HepG2 (cell line): ENCODE results near the gene WNT1. TPM values are rescaled to one million over a fixed set of nuclear protein-coding genes. Genes with fewer than 3 reads are reported as not detected.

Source experiments
- ATAC-seq: fragments of 200-7000 bp; cut with Tn5 transposase; 3 replicates; pipeline ENCODE4 v1.9.1; 2020; ENCODE audit warnings: mild to moderate bottlenecking, moderate library complexity
- BruUV-seq: library from RNA; stranded (reverse); fragments of 400-500 nt; replicated peaks from 2 replicates; lab custom pipeline; 2021; lab: Mats Ljungman, UMichigan
- CTCF ChIA-PET: fragments of 300-600 bp; formaldehyde crosslinking; extraction: SDS; loops from one replicate; lab custom pipeline; 2021; ENCODE audit warnings: low total read pairs, inconsistent platforms, low intra/inter-chr PET ratio; lab: Yijun Ruan, JAX
- POLR2A ChIA-PET: fragments of 350-600 bp; sonication (Branson Sonifier 250); formaldehyde crosslinking; loops from one replicate; lab custom pipeline; 2020; ENCODE audit warnings: antibody characterized with exemption, inconsistent platforms; lab: Yijun Ruan, JAX
- DNase-seq: peaks from one replicate; pipeline ENCODE4 v3.0.0-alpha.2; 2015; ENCODE audit warnings: low spot score
- FAIRE-seq: peaks from 3 replicates; lab custom pipeline; 2011; peaks lifted over from hg19 to GRCh38; lab: Jason Lieb, UNC
- H2AFZ ChIP-seq: one replicate; pipeline ENCODE4 v1.6.1; 2011; ENCODE audit warnings: low read length, inconsistent platforms
- H3K27ac ChIP-seq: fragments of 300-600 bp; 3 replicates; pipeline ENCODE4 v1.8.0; 2011; ENCODE audit warnings: mixed run types, mild to moderate bottlenecking, mixed read lengths, low read length, inconsistent platforms; ENCODE audit not compliant: insufficient read depth; ENCODE audit errors: extremely low read length
- H3K27me3 ChIP-seq, 2 experiments: fragments of 200-600 bp in 1 of 2; 2 replicates in 1 of 2; 3 replicates in 1 of 2; pipeline versions ENCODE4 v1.6.0 to v1.8.0; 2011; ENCODE audit warnings: low read length in 2 of 2, mild to moderate bottlenecking in 2 of 2, moderate library complexity in 2 of 2, inconsistent platforms in 1 of 2; ENCODE audit not compliant: insufficient read depth in 2 of 2, control insufficient read depth in 1 of 2
- H3K36me3 ChIP-seq, 2 experiments: fragments of 200-600 bp in 1 of 2; replicated peaks in 1 of 2; 2 replicates in 1 of 2; 3 replicates in 1 of 2; pipeline versions ENCODE4 v1.5.1 to v1.8.0; 2011; ENCODE audit warnings: low read length in 2 of 2, inconsistent platforms in 1 of 2; ENCODE audit not compliant: insufficient read depth in 2 of 2, control insufficient read depth in 1 of 2
- H3K4me1 ChIP-seq: 2 replicates; pipeline ENCODE4 v1.5.1; 2012; ENCODE audit warnings: low read length, inconsistent platforms; ENCODE audit not compliant: insufficient read depth
- H3K4me2 ChIP-seq: 2 replicates; pipeline ENCODE4 v1.6.0; 2011; ENCODE audit warnings: low read depth, low read length, inconsistent platforms
- H3K4me3 ChIP-seq, 3 experiments: fragments of 200-600 bp in 1 of 3; sonication (generic), shearing (Covaris generic) in 1 of 3; replicated peaks in 1 of 3; 2 replicates each; pipeline ENCODE4 v1.5.1; 2011 to 2016; ENCODE audit warnings: low read length in 3 of 3, inconsistent platforms in 2 of 3, low read depth in 2 of 3, mild to moderate bottlenecking in 2 of 3, control low read depth in 1 of 3, mixed read lengths in 1 of 3; ENCODE audit not compliant: insufficient read depth in 1 of 3
- H3K79me2 ChIP-seq: one replicate; pipeline ENCODE4 v1.6.1; 2011; ENCODE audit warnings: low read length, inconsistent platforms; ENCODE audit not compliant: insufficient read depth
- H3K9ac ChIP-seq: 2 replicates; pipeline ENCODE4 v1.6.0; 2011; ENCODE audit warnings: mild to moderate bottlenecking, low read depth, low read length, inconsistent platforms; ENCODE audit not compliant: insufficient read depth
- H3K9me3 ChIP-seq: 2 replicates; pipeline ENCODE4 v1.5.1; 2012; ENCODE audit warnings: mild to moderate bottlenecking, low read length
- H4K20me1 ChIP-seq: 2 replicates; pipeline ENCODE4 v1.6.0; 2011; ENCODE audit warnings: inconsistent platforms, mild to moderate bottlenecking, low read length, moderate library complexity; ENCODE audit not compliant: insufficient read depth
- ATF3 ChIP-seq: sonication (generic); formaldehyde crosslinking; IDR thresholded peaks from 2 replicates; pipeline ENCODE4 v1.4.0; 2020; ENCODE audit warnings: missing genetic modification reagents
- ATF4 ChIP-seq, 2 experiments: fragments of 450-650 bp in 1 of 2; sonication (generic) in 1 of 2; formaldehyde crosslinking; IDR thresholded peaks; 2 replicates each; pipeline versions ENCODE4 v1.5.0 to v1.8.0; 2020 to 2022; ENCODE audit warnings: mild to moderate bottlenecking in 1 of 2, missing genetic modification reagents in 1 of 2
- CEBPG ChIP-seq: IDR thresholded peaks from 2 replicates; pipeline ENCODE4 v1.6.1; 2016
- HNRNPH1 ChIP-seq: fragments of 200-400 bp; formaldehyde crosslinking; optimal IDR thresholded peaks from 2 replicates; pipeline ENCODE3; 2017; ENCODE audit warnings: mild to moderate bottlenecking, low read depth, low read length
- MTA1 ChIP-seq: sonication (generic); formaldehyde crosslinking; IDR thresholded peaks from 2 replicates; pipeline ENCODE4 v1.4.0; 2020; ENCODE audit warnings: missing genetic modification reagents, mild to moderate bottlenecking, borderline replicate concordance
- NCOA1 ChIP-seq: sonication (generic); formaldehyde crosslinking; IDR thresholded peaks from 2 replicates; pipeline ENCODE4 v1.9.0; 2021; ENCODE audit warnings: missing genetic modification reagents
- NR2F6 ChIP-seq, 2 experiments: IDR thresholded peaks; 2 replicates each; pipeline ENCODE4 v1.6.1; 2016; ENCODE audit warnings: antibody characterized with exemption in 1 of 2, mild to moderate bottlenecking in 1 of 2
- TMF1 ChIP-seq: sonication (generic); formaldehyde crosslinking; IDR thresholded peaks from 2 replicates; pipeline ENCODE4 v1.8.1; 2022; ENCODE audit warnings: low read depth, missing genetic modification reagents
- ZNF10 ChIP-seq: sonication (generic); formaldehyde crosslinking; IDR thresholded peaks from 2 replicates; pipeline ENCODE4 v1.4.0; 2020; ENCODE audit warnings: mild to moderate bottlenecking, low read depth, missing genetic modification reagents, borderline replicate concordance
- ZNF101 ChIP-seq: sonication (generic); formaldehyde crosslinking; IDR thresholded peaks from 2 replicates; pipeline ENCODE4 v1.4.0; 2020; ENCODE audit warnings: mild to moderate bottlenecking, low read depth, missing genetic modification reagents, borderline replicate concordance
- ZNF362 ChIP-seq: sonication (generic); formaldehyde crosslinking; IDR thresholded peaks from 2 replicates; pipeline ENCODE4 v1.4.0; 2020; ENCODE audit warnings: missing genetic modification reagents, mild to moderate bottlenecking, borderline replicate concordance
- ZNF460 ChIP-seq: sonication (generic); formaldehyde crosslinking; IDR thresholded peaks from 2 replicates; pipeline ENCODE4 v1.5.1; 2020; ENCODE audit warnings: missing genetic modification reagents, mild to moderate bottlenecking, borderline replicate concordance
- ZNF800 ChIP-seq: sonication (generic); formaldehyde crosslinking; IDR thresholded peaks from 2 replicates; pipeline ENCODE4 v1.4.0; 2020; ENCODE audit warnings: missing genetic modification reagents
- ZNF841 ChIP-seq: sonication (generic); formaldehyde crosslinking; IDR thresholded peaks from 2 replicates; pipeline ENCODE4 v1.8.1; 2023; ENCODE audit warnings: missing genetic modification reagents, borderline replicate concordance
- WGBS: methylation state at CpG from one replicate; pipeline ENCODE4 v1.1.6; 2017; ENCODE audit warnings: low lambda C conversion rate; 5-methylcytosine and 5-hydroxymethylcytosine counted together
- in situ Hi-C: cut with HindIII; loops from 2 replicates; pipeline ENCODE4 v1.10.0; 2017; ENCODE audit warnings: low pct_unique_long_range_greater_than_20kb; ENCODE audit not compliant: extremely low pct_ligation_motif_present
- intact Hi-C: fragments of 100-400 bp; cut with micrococcal nuclease; formaldehyde crosslinking; loops from one replicate; pipeline ENCODE4 v1.10.0; 2022; ENCODE audit not compliant: unreplicated experiment
- polyA plus RNA-seq, 8 experiments: library from polyadenylated mRNA; depleted of rRNA in 3 of 8; stranded (reverse) in 7 of 8; unstranded in 1 of 8; fragments of >200 nt; fragmentation: Illumina TruSeq in 4 of 8; extraction: Trizol in 4 of 8; gene quantifications; 2 replicates each; pipeline versions ENCODE4 v1.2.1 to v1.2.3, GENCODE V29; 2011 to 2016; ENCODE audit warnings: low read depth in 4 of 8, missing spikeins in 1 of 8, mixed read lengths in 1 of 8; ENCODE audit not compliant: insufficient read depth in 1 of 8
- total RNA-seq, 5 experiments: library from RNA; depleted of rRNA; stranded (reverse); fragments of >200 nt; fragmentation: Illumina TruSeq; extraction: Trizol; gene quantifications; 2 replicates each; pipeline ENCODE4 v1.2.3, GENCODE V29; 2016; ENCODE audit warnings: low read depth in 1 of 5

The WNT1 gene
- total and polyA plus RNA-seq, 2 of the 13 experiments (the other 11 are each of a cell fraction or from before 2014, with no cell fraction given): not detected

GRCh38 chr12:48946943-48947342 lies 31.2 kb upstream of the WNT1 start:
- no peak overlapping the region for H3K4me2 ChIP-seq
- BruUV-seq: no TSS peak
- no peak for FAIRE-seq
- ATAC-seq: no peak
- WGBS: 97% methylated on average over 6 of the region's 6 CpGs
- no peak overlapping the region for H2AFZ ChIP-seq
- peaks cover 61% of the 10 kb centered on the region for H3K4me1 ChIP-seq
- H3K36me3 ChIP-seq: peaks cover 0 to 7% of the 10 kb centered on the region in 2 experiments; a peak in 2 of 5 replicates
- in situ Hi-C loops: no loop called here
- peaks cover 14% of the 10 kb centered on the region for H3K79me2 ChIP-seq
- POLR2A ChIA-PET: no interaction called here
- no peaks in the 10 kb centered on the region for H3K9me3 ChIP-seq
- TF ChIP-seq TMF1 (CRISPR knock-in tag) (no peak), ZNF800 (no peak), ZNF101 (CRISPR knock-in tag) (no peak), ZNF460 (CRISPR knock-in tag) (no peak)
- H3K4me3 ChIP-seq: no peak overlapping the region
- no peak for DNase-seq
- H4K20me1 ChIP-seq: peaks cover 5% of the 10 kb centered on the region; the same call in 1 of the 2 replicates
- intact Hi-C loops: no loop called here
- H3K27me3 ChIP-seq: no peaks in the 10 kb centered on the region
- no peak overlapping the region for H3K27ac ChIP-seq
- CTCF ChIA-PET: no interaction called here
- no peak overlapping the region for H3K9ac ChIP-seq

GRCh38 chr12:48947727-48948126 lies 30.4 kb upstream of the WNT1 start:
- 89% methylated on average over 3 of the region's 3 CpGs for WGBS
- peaks cover 0 to 14% of the 10 kb centered on the region in 2 experiments; a peak in 2 of 5 replicates for H3K36me3 ChIP-seq
- H3K9ac ChIP-seq: no peak overlapping the region
- H3K4me2 ChIP-seq: no peak overlapping the region
- ChIA-PET POLR2A (interaction anchor here (1.3 kb wide), 1 partner anchor 10 kb away, joined by 4 read pairs; the partner anchor contains the start of gene ARF3), CTCF (interaction anchor here (1.4 kb wide), 1 partner anchor 11 kb away, joined by 3 read pairs; no protein-coding TSS in a partner anchor)
- DNase-seq (no peak), FAIRE-seq (no peak), ATAC-seq (no peak)
- no peak overlapping the region for H2AFZ ChIP-seq
- no peak overlapping the region for H3K27ac ChIP-seq
- H3K9me3 ChIP-seq: no peaks in the 10 kb centered on the region
- peaks cover 5% of the 10 kb centered on the region; the same call in 1 of the 2 replicates for H4K20me1 ChIP-seq
- H3K4me1 ChIP-seq: peaks cover 54% of the 10 kb centered on the region
- TF ChIP-seq MTA1 (no peak), ZNF10 (CRISPR knock-in tag) (no peak), NCOA1 (CRISPR knock-in tag) (no peak), ZNF362 (peak; percentile 26; the same call in 1 of the 2 replicates), ATF4 (CRISPR knock-in tag; IDR thresholded peaks at IDR 0.05) (peak in 1 of 2 experiments; percentile 46; a peak in 1 of 4 replicates), NR2F6 (IDR thresholded peaks at IDR 0.05) (no peak), NR2F6 (CRISPR knock-in tag; IDR thresholded peaks at IDR 0.05) (0 out of 2 replicates have a peak, but pooled peaks have one; percentile 16), ATF3 (CRISPR knock-in tag) (peak; percentile 36; the same call in 1 of the 2 replicates), CEBPG (0 out of 2 replicates have a peak, but pooled peaks have one; percentile 25), HNRNPH1 (no peak), ZNF841 (CRISPR knock-in tag) (no peak)
- BruUV-seq: no TSS peak
- intact Hi-C loops (no loop called here), in situ Hi-C loops (no loop called here)
- no peak overlapping the region for H3K4me3 ChIP-seq
- H3K79me2 ChIP-seq: peaks cover 15% of the 10 kb centered on the region
- H3K27me3 ChIP-seq: no peaks in the 10 kb centered on the region
